Measurements from ENCODE around the gene IPO8. TPM values are rescaled to one million over a fixed set of nuclear protein-coding genes. Genes with fewer than 3 reads are reported as not detected.

Gene IPO8
- total and polyA plus RNA-seq, 12 donors: 7.3 to 30.7 (median 23.8) TPM

DNA sequence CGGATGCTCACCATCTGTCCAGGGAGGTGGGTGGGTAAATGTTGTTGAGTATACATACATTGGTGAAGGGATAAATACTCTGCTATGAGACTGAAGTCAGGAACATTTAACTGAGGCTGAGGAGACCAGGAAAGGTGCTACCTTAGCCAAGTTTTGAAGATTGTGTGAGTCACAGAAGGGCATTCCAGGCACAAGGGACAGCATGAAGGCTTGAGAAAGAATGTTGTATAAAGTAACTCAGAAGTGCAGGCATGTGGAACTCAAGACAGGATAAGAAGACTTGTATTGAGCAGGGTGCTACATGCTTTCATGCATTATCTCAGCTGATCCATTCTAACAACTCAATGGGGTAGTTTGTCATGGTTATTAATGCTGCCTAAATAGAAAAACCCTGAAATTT, 112.7 kb downstream of the IPO8 start:
- no peak overlapping the region for H3K27ac ChIP-seq
- no peaks in the 10 kb centered on the region for H3K9me3 ChIP-seq
- intact Hi-C loops (cut with DNase I): no loop called here
- 89 to 92% methylated on average over 1 of the region's 1 CpG for WGBS, 2 donors
- H3K36me3 ChIP-seq: no peaks in the 10 kb centered on the region
- TF ChIP-seq CTCF (IDR thresholded peaks at IDR 0.05): no peak
- H3K27me3 ChIP-seq: no peaks in the 10 kb centered on the region
- DNase-seq: no peak
- peaks cover 0 to 3% (median 0%) of the 10 kb centered on the region in 9 donors for H3K4me1 ChIP-seq
- no peak for ATAC-seq
- no peak overlapping the region for H3K4me3 ChIP-seq

DNA sequence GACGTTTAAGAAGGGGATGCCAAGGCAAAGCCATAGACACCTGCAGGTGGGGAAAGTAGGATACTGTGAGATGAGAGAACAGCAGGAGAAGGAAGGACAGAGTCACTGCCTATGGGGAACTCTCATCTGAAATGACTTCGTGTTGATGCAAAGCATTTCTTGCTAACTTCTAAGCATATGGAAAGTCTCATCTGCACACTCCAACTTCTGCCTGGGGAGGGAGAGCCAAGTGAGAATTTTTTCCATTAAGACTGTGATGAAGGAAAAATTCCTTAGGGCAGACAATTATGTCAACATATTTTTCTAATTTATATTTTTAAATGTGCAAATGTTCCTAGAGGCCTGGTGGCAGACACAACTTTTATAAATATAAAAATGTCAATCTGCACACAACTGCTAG, 115.3 kb downstream of the IPO8 start:
- Histone ChIP-seq H3K4me1 (peaks cover 0 to 3% (median 0%) of the 10 kb centered on the region in 9 donors), H3K27me3 (no peaks in the 10 kb centered on the region), H3K36me3 (no peaks in the 10 kb centered on the region), H3K4me3 (no peak overlapping the region), H3K9me3 (no peaks in the 10 kb centered on the region), H3K27ac (no peak overlapping the region)
- intact Hi-C loops (cut with DNase I): no loop called here
- DNase-seq: no peak
- 53 to 57% methylated on average over 2 of the region's 2 CpGs for WGBS, 2 donors
- no peak for ATAC-seq
- no peak for TF ChIP-seq CTCF (IDR thresholded peaks at IDR 0.05)

Other genes with a start within 250 kb of the IPO8 start
- gene CAPRIN2, start 59.1 kb upstream of the IPO8 start, total RNA-seq: 10 to 100 TPM; 22.2 to 33.0 (median 28.9) TPM
- 10 to 100 TPM; 10.4 to 20.6 TPM for gene CAPRIN2, start 59.1 kb upstream of the IPO8 start, polyA plus RNA-seq
- 1 to 10 TPM in 6 of 10 donors, under 1 TPM in 4; 0.60 to 2.9 (median 1.1) TPM for gene TSPAN11, start 230.9 kb upstream of the IPO8 start, total RNA-seq
- under 1 TPM; 0.66 to 0.67 TPM for gene TSPAN11, start 230.9 kb upstream of the IPO8 start, polyA plus RNA-seq

Data from heart right ventricle (tissue), 16 donors.